GM21526 (cell line): ENCODE results near the gene PRR23C.

ENCODE experiments used
- ATAC-seq: cut with Tn5 transposase; IDR thresholded peaks from one replicate; pipeline ENCODE4 v1.9.1; 2021; ENCODE audit warnings: moderate library complexity; ENCODE audit not compliant: unreplicated experiment, low FRiP score

PRR23C gene

GRCh38 chr3:139005356-139005993 lies 39.2 kb downstream of the PRR23C start:
- no peak for ATAC-seq

GRCh38 chr3:138995706-138996105 lies 49.0 kb downstream of the PRR23C start:
- ATAC-seq: no peak
